ENCODE results near the gene ZNF575.
"Not testable (repeated sequence)": the region's sequence is repeated elsewhere in the genome, so short reads cannot be mapped to it uniquely, and the experiment has no call there.

The ZNF575 gene

DNA sequence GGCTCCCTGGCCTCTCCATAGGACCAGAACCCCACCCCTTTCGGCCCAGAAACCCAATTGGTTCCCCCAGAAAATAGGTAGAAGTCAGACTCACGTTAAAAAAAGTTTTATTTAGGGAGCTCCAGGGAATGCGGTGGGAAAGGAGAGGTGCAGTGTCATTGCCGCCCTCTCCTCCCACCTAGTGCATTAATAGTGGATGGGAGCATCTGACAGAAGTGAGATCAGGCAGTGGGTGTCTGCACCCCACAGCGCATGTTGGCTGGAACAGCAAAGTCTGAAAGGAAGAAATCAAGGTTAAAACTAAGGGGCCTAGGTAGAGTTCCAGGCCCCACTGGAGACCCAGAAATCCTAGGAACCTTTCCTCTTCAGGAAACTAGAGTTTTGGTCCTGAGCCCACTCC lies 26.4 kb upstream of the ZNF575 start:
- DNase-seq (ENCODE audit: low read depth), result no peak
- TF ChIP-seq CTCF (IDR thresholded peaks at IDR 0.05; ENCODE audit: control insufficient read depth, insufficient read depth, low read depth, low read length, missing control alignments), result no peak
- no peak overlapping the region for H3K4me3 ChIP-seq (ENCODE audit: control insufficient read depth, low read depth, low read length)

GRCh38 chr19:43507880-43508279 lies 25.1 kb upstream of the ZNF575 start:
- TF ChIP-seq CTCF (IDR thresholded peaks at IDR 0.05; ENCODE audit: control insufficient read depth, insufficient read depth, low read depth, low read length, missing control alignments), result no peak
- DNase-seq (ENCODE audit: low read depth), result no peak
- no peak overlapping the region for H3K4me3 ChIP-seq (ENCODE audit: control insufficient read depth, low read depth, low read length)

- no peak overlapping the region for H3K4me3 ChIP-seq (ENCODE audit: control insufficient read depth, low read depth, low read length)
- no peak for DNase-seq (ENCODE audit: low read depth)
- no peak for TF ChIP-seq CTCF (IDR thresholded peaks at IDR 0.05; ENCODE audit: control insufficient read depth, insufficient read depth, low read depth, low read length, missing control alignments)
Observed at GRCh38 chr19:43510713-43511112, 22.3 kb upstream of the ZNF575 start.

DNA sequence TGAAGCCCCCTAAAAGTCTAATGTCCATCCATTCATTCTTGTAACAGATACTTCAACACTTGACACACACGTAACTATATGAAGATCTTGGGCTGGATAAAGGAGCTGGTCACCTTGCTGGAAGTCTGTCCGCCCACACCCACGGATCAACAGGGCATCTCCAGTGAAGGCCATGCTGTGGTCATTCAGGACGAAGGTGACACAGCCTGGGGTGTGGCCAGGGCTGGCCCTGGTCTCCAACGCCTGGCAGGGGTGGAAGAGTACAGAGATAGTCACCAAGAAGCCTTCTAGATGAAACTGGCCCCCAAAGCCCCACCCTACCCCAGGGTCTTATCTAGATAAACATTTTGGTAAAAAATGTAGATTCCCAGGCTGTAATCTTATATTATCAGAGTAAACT lies 21.7 kb upstream of the ZNF575 start:
- TF ChIP-seq CTCF (IDR thresholded peaks at IDR 0.05; ENCODE audit: control insufficient read depth, insufficient read depth, low read depth, low read length, missing control alignments), result no peak
- DNase-seq (ENCODE audit: low read depth), result no peak
- no peak overlapping the region for H3K4me3 ChIP-seq (ENCODE audit: control insufficient read depth, low read depth, low read length)

- H3K4me3 ChIP-seq (ENCODE audit: control insufficient read depth, low read depth, low read length); DNase-seq (ENCODE audit: low read depth): not testable (repeated sequence)
Observed at GRCh38 chr19:43512399-43512798, 20.6 kb upstream of the ZNF575 start.

DNA sequence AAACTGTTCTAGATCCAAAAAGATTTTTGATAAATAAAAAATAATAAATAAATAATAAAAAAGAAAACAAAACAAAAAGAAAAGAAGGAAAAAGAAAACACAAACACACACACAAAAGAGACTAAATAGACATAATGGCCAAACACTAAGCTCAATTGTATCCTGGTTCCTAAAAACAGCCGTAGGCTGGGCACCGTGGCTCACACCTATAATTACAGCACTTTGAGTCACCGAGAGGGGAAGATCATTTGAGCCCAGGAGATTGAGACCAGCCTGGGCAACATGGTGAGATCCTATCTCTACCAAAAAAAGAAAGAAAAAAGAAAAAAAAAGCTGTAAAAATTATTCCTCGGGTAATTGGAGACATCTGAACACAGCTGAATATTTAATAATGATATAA lies 14.9 kb upstream of the ZNF575 start:
- DNase-seq (ENCODE audit: low read depth), result no peak
- no peak for TF ChIP-seq CTCF (IDR thresholded peaks at IDR 0.05; ENCODE audit: control insufficient read depth, insufficient read depth, low read depth, low read length, missing control alignments)
- no peak overlapping the region for H3K4me3 ChIP-seq (ENCODE audit: control insufficient read depth, low read depth, low read length)

GRCh38 chr19:43519436-43520088 lies 13.4 kb upstream of the ZNF575 start:
- H3K4me3 ChIP-seq (ENCODE audit: control insufficient read depth, low read depth, low read length), result no peak overlapping the region
- peak; percentile 88 for DNase-seq (ENCODE audit: low read depth)
- TF ChIP-seq CTCF (IDR thresholded peaks at IDR 0.05; ENCODE audit: control insufficient read depth, insufficient read depth, low read depth, low read length, missing control alignments), result peak; percentile 87

Measured in AG09309 (cell line).